NOMO-1 (cell line): ENCODE measurements around the gene DLX1.

Source experiments
- DNase-seq, 2 experiments: peaks; one replicate each; lab custom pipeline; 2025; ENCODE audit not compliant: unreplicated experiment in 2 of 2; lab: John Stamatoyannopoulos, UW

Gene DLX1

DNA sequence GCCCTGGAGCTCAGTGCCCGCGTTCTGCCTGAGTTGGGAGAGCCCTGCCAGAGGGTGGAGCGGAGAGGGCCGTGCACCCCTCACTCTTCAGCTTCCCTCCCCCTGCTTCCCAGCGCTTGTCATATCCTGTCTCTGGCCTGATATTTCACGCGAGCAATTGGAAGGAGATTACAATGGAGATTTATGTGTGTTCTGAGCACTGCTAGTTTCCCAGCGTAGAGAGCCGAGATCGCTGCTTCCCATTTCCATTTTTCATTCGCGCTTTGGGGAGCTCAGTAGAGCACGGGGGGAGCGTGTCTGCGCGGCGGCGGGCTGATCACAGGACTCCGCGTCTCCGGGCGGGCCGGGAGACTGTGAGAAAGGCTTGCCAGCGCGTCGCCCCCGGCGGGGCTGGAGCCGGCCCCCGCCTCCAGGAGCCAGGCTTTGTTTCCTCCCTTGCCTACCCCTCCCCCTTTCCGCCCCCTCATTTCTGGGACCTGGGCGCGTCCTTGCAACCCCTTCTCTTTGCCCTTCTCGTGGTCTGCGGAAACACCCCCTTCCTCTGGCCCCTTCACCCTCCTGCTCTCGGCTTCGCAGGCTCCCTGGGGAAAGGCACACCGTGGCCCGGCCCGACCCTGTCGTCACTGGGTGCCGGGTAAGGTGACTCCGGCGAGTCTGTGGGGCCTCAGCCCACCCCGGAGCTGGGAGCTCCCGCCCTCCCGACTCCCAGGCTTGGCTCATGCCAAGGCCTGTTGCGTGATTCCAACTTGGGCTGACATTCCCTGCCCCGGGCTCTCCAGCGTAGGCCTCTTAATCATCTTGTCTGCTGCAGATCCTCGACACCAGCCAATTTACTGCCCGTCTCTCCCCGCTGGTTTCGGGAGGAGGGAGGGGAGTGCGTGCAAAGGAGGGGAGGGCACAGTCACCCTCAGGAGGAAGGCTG is 11.6 kb downstream of the DLX1 start:
- DNase-seq: peak in 1 of 2 experiments; percentile 16

DNA sequence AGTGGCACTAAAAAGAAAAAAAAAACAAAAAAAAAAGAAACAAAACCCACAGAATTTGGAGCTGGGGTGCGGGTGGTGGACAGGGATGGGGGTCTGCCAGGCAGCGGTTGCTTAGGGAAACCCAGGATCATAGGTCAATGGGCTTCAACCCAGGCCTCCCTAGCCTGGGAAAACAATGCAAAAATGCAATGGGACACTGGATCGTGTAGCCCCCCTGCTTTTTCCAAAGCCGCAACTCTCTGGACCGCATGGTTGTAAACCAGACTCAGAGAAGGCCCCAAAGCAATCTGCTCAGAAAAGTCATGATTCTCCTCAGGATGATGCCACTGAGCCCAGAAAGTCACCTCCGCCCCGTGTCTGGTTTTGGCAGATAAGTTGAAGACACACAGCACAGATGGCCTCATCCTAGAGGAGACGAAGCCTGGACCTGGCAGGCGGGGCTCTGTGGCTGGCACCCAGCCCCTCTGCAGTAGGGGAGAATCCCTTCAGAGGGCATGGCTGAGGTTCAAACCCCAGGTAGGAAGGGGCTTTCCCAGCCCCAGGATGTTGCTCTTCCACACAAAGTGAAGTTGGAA is 12.3 kb downstream of the DLX1 start:
- no peak for DNase-seq

DNA sequence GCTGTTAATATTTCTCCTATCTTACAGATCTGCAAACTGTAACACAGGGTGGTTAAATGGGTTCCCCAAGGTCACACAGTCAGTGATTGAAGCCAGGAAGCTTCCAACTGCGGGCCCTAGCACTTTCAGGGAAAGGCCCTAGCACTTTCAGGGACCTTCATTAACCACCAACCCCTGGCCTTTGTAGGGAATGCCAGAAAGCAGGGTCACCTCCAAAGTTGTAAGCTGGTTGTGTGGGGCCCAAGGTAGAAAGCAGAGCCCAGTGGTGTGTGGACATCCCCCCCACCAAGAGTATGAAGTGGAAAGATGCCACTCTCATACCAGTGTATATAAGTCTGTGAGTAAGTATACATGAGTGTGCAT is 13.0 kb downstream of the DLX1 start:
- no peak for DNase-seq

DNA sequence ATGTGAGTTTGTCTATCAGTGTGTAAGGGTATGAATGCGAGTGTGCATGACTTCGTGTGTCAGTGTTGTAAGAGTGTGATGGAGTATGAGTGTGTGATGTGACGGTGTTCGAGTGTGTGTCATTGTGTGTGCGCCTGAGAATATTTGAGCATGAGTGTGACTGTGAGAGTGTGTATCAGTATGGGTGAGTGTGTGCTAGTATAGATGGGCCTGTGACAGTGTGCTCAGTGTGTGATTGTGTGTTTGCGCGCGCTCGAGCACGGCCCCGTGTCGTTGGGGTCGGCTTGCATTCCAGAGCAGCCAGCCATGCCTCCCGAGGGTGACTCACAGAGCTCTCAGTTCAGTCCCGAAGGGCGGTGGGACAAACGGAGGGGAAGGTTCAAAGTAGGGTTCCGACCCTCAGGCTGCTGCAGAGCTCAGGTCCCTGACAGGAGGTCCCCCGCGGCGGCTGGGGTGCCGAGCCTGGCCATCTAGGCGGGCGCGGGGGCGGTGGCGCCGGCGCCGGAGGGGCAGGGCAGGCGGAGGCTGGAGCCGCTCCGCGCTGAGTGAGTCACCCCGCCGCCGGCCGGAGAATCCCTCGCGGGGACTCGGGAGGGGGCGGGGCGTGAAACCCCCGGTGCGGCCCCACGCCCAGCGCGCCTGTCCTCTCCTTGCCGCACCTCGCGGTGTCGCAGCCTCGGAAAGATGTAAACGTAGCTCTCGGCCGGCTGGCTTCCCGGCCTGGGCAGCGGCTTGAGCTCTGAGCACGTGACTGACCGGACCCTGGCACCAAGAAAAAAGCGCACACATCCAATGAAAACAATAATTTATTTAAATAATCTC is 13.6 kb downstream of the DLX1 start:
- peak in 1 of 2 experiments; percentile 23 for DNase-seq

DNA sequence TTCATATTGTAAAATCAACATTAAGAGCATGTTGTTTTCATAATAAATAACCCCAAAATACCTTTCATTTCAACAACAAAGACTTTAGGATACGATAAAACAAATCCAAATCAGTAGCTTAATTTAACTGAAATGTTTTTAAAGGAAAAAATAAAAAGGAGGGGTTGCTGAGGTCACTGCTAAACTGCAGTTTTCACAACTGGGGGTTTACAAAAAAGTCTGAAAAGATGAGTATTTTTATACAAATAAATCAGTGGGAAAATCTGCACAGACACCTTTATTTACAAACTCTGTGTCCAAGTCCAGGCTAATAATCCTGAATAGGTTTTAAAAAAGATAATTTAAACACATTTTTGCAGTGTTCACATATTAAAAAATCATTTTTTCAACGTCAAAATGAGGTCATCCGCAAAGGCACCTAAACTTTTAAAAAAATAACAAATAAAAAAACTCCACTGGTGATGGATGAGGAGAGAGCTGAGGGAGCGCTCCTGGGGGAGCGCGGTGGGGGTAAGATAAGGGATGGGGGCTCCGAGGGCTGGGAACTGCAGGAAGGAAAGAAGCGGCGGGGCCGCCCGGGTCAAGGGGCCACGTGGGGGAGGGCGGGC is 14.3 kb downstream of the DLX1 start:
- DNase-seq: no peak

DNA sequence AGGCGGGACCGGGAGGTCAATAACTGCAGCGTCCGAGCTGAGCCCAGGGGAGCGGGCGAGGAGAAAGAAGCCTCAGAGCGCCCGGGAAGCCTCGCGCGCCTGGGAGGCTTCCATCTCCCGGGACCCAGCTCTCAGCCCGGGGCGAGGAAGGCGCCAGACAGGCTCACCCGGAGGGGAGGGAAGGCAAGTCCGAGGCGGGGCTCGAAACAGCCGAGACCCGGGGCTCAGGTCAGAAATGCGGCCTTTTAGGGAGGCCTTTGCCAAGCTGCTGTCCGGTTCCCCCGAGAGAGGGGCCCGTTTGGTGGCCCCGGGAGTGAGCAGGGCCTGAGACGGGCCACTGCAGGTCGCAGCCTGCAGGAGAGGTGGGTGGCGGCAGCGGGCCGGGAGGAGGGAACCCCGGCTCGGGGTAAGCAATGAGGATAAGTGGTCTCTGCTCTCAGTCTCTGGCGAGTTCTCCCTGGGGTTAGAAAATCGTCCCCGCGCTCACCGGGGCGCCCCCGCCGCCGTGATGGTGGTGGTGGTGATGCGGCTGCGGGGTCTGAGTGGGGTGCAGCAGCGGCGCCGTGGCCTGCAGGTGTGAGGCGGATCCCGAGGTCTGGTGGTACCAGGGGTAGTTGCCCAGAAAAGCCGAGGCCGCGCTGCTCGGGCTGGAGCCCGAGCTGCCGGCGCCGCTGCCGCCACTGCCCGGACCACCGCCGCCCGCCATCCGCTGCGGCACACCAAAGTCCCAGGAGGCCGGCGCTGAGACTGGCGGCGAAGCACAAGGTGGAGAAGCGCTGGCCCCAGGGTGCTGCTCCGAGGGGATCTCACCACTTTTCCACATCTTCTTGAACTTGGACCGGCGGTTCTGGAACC is 15.0 kb downstream of the DLX1 start:
- no peak for DNase-seq

DNA sequence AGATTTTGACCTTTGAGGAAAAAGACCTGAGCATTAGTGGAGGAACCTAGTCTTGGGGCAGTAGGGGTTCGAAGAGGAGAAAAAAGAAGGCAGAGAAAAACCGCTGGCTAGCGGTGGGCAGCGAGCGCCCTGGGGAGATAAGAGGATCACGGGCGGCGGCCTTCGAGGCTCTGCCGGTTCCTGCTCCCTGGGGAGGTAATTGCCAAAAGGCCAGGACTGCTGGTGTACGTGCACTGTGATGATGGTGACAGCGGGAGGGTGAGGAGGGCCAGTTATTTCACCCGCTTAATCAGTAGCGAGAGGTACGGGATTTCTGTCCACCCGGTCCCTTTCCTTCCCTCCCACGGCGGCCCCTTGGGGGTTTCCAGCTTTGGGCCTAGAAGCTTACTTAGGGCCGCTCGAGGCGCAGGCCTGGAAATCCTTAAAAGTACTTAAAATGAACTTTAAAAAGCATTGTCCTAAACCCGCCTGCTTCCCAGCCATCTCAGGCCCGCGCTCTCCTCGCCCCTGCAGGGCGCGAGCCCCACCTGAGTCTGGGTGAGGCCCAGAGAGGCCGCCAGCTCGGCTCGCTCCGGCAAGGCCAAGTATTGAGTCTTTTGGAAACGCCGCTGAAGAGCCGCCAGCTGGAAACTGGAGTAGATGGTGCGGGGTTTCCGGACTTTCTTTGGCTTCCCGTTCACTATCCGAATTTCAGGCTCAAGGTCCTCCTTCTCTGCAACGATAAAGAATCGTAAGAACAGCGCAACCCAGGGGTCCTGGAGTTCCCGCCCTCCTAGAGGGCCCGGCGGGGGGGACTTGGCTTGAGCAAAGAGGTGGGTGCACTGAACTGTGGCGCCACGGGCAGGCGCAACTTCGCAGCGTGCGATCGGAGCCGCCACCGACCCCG is 15.9 kb downstream of the DLX1 start:
- no peak for DNase-seq

DNA sequence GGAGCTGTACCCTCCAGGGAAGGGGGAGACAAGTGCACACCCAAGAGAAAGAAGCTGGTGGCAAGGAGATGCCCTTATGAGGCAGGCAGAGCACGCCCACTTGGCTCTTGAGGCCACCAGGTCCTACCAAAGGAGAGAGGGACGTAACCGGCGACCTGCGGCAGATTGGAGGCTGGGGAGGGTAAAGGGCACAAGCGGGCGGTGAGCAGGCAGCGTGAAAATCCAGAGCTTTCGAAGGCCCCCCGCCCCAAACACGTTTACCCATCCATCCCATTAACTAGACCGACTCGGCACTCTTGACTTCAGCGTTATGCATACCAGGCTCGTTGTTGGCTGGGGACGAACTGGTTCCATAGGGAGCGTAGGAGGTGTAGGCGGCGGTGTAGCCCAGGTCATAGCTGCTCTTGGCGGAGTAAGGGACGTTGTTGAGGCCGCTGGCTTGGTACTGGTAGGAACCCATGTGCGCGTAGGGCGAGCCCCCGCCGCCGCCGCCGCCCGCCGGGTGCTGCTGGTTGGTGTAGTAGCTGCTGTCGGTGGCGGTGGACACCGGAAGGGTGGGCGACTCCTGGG is 16.6 kb downstream of the DLX1 start:
- DNase-seq: no peak

DNA sequence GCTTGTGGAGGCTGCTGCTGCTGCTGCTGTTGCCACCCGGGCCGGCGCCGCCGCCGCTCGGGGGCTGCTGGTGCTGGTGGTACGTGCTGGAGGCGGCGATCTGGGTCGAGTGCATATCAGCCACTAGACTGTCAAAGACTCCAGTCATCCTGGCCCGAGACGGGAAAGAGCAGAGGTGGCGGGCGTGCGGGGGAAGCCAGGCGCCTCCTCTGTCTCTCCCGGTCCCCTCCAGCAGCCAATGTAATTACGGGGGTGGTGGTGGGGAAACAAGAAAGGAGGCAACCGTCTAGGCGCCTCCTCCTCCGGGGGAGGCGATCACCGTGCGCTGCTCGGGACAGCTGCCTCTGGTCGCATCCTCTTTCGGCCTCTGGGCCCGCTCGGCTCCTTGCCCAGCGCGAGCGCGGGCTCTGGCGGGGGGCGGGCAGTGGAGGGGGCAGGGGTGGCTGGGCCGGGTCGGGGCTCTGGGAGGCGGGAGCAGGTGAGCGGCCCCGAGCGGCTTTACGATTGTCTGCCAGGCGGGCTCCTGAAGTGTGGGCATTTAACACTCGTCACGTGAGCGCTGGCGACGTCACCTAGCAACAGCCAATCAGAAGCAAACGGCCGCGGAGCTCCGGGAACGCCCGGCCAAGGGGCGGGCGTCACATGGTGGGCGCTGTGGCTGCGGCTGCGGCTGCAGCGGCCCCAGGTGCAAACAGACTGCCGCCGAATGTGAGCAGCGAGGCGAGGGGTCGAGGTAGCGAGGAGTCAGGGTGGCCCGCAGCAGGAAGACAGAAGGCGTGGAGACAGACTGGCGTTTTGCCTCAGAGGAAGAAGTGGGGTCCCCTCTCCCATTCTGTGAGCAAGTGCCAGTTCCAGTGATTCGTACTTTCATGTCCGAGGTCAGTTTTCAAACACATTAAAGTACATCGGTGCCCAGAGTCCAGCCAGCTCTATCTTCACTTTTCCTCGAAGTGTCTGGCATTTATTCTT is 17.4 kb downstream of the DLX1 start, which contains the start of gene DLX2:
Gene DLX2 (minus strand): TSS at position 510 of the 969 bp plus-strand sequence. CDS start 362 bp downstream, at position 148.
- DNase-seq: peak; percentile 75 to 86

DNA sequence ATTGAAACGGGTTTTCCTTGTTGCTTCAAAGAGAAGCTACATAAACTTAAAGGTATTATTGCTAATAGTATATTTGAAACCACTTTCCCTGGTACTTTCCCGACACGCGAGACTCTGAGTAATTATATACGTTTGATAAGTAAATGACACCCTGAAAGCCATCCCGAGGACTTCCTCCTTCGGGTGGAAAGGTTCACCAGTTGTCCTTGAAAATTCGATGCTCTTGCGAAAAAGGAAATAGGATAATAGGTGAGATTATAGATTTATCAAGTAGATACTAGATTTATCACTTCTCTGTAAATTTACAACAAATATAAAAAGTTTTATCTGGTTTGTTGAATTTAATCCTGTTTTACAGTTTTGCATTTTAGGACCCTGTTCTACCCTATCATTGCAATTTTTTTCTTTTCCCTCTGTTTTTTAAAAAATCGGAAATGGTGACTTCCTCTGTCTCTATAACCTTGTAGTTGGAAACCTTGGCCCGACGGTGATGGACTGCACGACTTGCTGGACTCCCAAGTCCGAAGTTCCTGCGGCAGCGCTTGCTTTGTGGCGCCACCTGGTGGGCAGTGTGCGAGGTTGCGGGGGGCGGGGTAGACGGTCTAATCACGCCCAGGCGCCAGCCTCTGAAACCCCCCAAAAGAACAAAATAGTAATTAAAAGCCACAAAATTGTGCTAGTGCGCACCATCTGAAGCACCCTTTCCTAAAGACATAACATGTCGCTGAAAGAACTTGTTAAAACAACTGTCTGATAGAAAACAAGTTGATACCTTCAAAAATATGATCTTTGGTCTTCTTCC is 18.4 kb downstream of the DLX1 start:
- peak; percentile 49 to 69 for DNase-seq

DNA sequence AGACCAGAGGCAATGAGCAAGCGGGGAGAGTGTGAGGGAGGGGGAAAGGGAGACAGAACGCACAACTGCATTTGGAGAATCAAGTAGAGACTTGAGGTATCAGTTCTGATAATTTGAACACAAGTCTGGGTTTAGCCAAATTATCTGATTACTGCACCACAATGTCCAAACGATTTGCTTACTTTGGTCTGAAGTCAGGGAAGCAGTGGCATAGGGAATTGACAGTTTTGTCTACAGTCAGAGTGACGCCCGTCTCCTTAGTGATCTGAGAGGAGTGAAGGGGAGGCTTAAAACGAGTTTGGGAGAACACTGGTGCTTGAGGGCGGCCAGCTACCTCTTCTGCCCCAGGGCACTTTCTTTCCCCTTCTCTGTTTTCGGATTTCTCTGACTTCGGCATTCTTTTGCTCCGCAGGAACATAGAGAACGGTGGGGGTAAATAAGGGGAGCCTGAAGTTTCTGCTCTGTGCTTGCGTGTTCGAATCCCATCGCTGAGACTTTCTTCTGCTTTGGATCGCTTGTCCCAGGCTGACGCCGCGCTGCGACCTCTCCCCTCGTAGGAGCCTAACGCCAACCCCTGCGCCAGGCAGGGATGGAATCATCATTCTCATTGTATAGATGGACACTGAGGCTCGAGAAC is 20.3 kb downstream of the DLX1 start:
- DNase-seq: no peak

DNA sequence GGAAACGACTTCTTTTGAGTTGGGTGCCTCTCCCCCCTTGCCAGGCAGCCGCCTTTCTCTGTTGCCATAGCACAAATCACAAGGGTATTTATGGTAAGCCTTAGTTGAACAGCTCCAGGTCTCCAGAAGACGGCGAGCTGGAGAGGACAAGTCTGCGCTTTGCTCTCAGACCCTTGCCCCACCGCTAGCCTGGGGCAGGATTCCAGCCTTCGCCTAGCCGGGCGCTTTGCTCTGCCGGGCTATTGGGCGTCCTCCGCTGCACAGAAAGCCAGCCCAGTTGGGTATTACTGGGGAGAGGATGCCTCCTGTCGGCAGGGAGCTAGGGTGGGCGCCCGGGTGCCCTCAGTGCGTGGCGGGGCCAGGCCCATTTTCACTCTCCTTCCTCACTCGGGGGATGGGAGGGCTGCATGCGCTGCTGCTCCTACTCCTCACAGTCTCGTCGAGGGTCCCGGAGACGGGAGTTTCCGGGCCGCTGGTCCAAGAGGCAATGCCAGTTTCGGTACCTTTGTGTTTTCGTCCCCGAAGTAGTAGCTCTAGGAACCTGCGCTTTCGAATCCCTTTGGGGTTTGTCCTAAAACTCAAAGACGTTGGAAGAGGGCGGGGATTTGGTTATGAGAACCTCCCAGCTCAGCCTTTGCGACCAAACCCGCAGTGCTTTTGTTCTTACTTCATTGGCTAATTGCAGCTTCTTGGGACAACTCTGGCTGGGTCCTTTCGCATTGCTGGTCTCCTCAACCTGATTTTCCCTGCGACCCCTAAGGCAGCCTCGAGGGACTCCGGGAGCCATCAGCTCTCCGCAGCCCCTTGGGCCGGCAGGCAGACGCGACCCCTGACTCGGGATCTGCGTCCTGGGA is 21.0 kb downstream of the DLX1 start:
- peak; percentile 76 to 78 for DNase-seq

DNA sequence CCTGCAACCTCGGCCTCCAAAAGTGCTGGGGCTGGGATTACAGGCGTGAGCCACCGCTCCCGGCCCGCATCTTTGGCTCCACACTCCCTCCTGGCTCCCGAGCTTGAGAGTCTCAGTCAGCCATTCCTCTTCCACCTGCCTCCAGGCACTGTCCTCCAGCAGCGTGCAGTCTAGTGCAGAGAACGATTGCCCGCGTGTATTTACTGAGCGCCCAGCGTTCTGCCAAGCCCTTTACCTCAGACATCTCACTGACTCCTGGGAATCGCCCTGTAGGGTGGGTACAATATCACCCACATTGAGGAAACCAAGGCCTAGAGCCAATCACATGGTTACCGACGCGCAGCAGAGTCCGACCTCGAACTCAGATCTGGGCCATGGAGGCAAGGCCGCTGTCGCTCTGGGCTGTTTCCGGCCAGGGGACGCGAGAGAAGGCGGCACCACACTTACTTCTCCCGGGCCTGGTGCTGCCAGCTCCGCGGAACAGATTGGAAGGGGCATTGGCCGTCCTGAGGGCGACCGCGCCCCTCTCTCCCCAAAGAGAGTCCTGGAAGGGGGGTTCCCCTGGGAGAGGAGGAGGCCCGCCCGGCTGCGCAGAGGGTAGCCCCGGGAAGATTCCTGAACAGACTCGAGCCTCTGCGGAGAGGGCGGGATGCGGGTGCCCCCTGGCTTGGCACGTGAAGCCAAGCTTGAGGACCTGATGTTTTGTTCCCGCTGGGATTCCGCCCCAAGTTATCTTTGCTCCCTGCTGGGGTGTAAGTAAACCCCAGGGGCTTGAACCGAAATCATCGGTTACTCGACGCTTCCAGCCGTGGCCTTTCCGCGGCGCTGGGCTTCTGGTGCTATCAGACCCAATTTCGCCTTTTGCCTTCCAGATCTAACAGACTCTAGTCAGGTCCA is 22.6 kb downstream of the DLX1 start:
- DNase-seq: no peak

DNA sequence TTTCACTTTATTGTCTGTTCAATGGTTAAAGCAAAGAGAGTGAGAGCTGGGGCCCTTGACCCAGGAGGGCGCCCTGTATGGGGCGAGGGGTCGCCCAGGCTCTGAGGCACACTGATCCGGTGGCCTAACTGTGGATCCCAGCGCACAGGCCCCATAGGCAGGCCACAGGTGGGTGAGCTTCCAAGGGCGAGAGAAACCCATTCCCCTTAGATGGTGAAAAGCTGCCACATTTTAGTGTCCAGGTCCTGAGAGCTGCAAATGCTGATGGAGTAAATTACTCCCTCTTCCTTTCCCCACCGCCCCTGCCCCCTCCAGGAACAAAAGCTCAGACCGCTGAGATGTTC is 23.3 kb downstream of the DLX1 start:
- no peak for DNase-seq
